Parathyroid adenoma (tissue), 2 donors: ENCODE data around the gene SLC9A3.

ENCODE experiments used
- H2AFZ ChIP-seq: fragments of 300-600 bp; sonication (generic); one replicate; pipeline ENCODE4 v1.7.0; 2017; ENCODE audit warnings: antibody characterized with exemption, mild to moderate bottlenecking
- H3K27ac ChIP-seq: fragments of 300-600 bp; sonication (generic); one replicate; pipeline ENCODE4 v1.7.0; 2017
- H3K27me3 ChIP-seq: fragments of 300-600 bp; sonication (generic); one replicate; pipeline ENCODE4 v1.7.0; 2017; ENCODE audit warnings: low read length; ENCODE audit not compliant: control insufficient read depth, insufficient read depth
- H3K36me3 ChIP-seq: fragments of 300-600 bp; sonication (generic); one replicate; pipeline ENCODE4 v1.7.0; 2017; ENCODE audit warnings: low read length; ENCODE audit not compliant: control insufficient read depth, insufficient read depth
- H3K4me1 ChIP-seq: fragments of 300-600 bp; sonication (generic); one replicate; pipeline ENCODE4 v1.7.0; 2017; ENCODE audit warnings: control low read depth
- H3K4me2 ChIP-seq: fragments of 300-600 bp; sonication (generic); one replicate; pipeline ENCODE4 v1.7.0; 2017; ENCODE audit warnings: low read length
- H3K4me3 ChIP-seq: fragments of 300-600 bp; sonication (generic); one replicate; pipeline ENCODE4 v1.7.0; 2017; ENCODE audit warnings: low read depth, low read length
- H3K79me2 ChIP-seq: fragments of 300-600 bp; sonication (generic); one replicate; pipeline ENCODE4 v1.7.0; 2017; ENCODE audit warnings: control low read depth
- H3K9ac ChIP-seq: fragments of 300-600 bp; sonication (generic); one replicate; pipeline ENCODE4 v1.7.0; 2017; ENCODE audit warnings: mild to moderate bottlenecking
- H3K9me3 ChIP-seq: fragments of 300-600 bp; sonication (generic); one replicate; pipeline ENCODE4 v1.7.0; 2017; ENCODE audit warnings: low read length; ENCODE audit not compliant: control insufficient read depth
- TF ChIP-seq, protein P1 (sequence below): fragments of 300-600 bp; sonication (generic); IDR thresholded peaks from one replicate; pipeline ENCODE4 v1.7.0; 2017; ENCODE audit warnings: antibody characterized with exemption, mild to moderate bottlenecking
- donor health status: primary hyperparathyroidism.

SLC9A3 gene

GRCh38 chr5:532521-533242 is 8.4 kb upstream of the SLC9A3 start:
- Histone ChIP-seq H3K27me3 (no peaks in the 10 kb centered on the region), H3K9ac (no peak overlapping the region), H3K36me3 (no peaks in the 10 kb centered on the region), H3K27ac (no peak overlapping the region), H3K79me2 (no peaks in the 10 kb centered on the region), H2AFZ (no peak overlapping the region), H3K9me3 (no peaks in the 10 kb centered on the region), H3K4me3 (no peak overlapping the region), H3K4me2 (no peak overlapping the region), H3K4me1 (no peaks in the 10 kb centered on the region)
- TF ChIP-seq, protein P1, sequence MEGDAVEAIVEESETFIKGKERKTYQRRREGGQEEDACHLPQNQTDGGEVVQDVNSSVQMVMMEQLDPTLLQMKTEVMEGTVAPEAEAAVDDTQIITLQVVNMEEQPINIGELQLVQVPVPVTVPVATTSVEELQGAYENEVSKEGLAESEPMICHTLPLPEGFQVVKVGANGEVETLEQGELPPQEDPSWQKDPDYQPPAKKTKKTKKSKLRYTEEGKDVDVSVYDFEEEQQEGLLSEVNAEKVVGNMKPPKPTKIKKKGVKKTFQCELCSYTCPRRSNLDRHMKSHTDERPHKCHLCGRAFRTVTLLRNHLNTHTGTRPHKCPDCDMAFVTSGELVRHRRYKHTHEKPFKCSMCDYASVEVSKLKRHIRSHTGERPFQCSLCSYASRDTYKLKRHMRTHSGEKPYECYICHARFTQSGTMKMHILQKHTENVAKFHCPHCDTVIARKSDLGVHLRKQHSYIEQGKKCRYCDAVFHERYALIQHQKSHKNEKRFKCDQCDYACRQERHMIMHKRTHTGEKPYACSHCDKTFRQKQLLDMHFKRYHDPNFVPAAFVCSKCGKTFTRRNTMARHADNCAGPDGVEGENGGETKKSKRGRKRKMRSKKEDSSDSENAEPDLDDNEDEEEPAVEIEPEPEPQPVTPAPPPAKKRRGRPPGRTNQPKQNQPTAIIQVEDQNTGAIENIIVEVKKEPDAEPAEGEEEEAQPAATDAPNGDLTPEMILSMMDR = no peak

GRCh38 chr5:531749-532315 is 7.6 kb upstream of the SLC9A3 start:
- Histone ChIP-seq H3K36me3 (no peaks in the 10 kb centered on the region), H3K9ac (no peak overlapping the region), H3K4me1 (no peaks in the 10 kb centered on the region), H2AFZ (no peak overlapping the region), H3K4me3 (no peak overlapping the region), H3K4me2 (no peak overlapping the region), H3K79me2 (no peaks in the 10 kb centered on the region), H3K9me3 (no peaks in the 10 kb centered on the region), H3K27me3 (no peaks in the 10 kb centered on the region), H3K27ac (no peak overlapping the region)
- TF ChIP-seq, protein P1 = no peak

GRCh38 chr5:531101-531748 is 7.0 kb upstream of the SLC9A3 start:
- Histone ChIP-seq H3K4me2 (no peak overlapping the region), H3K27me3 (no peaks in the 10 kb centered on the region), H3K79me2 (no peaks in the 10 kb centered on the region), H3K9ac (no peak overlapping the region), H3K9me3 (no peaks in the 10 kb centered on the region), H3K4me1 (no peaks in the 10 kb centered on the region), H3K4me3 (no peak overlapping the region), H3K36me3 (no peaks in the 10 kb centered on the region), H2AFZ (no peak overlapping the region), H3K27ac (no peak overlapping the region)
- TF ChIP-seq, protein P1 = no peak

DNA sequence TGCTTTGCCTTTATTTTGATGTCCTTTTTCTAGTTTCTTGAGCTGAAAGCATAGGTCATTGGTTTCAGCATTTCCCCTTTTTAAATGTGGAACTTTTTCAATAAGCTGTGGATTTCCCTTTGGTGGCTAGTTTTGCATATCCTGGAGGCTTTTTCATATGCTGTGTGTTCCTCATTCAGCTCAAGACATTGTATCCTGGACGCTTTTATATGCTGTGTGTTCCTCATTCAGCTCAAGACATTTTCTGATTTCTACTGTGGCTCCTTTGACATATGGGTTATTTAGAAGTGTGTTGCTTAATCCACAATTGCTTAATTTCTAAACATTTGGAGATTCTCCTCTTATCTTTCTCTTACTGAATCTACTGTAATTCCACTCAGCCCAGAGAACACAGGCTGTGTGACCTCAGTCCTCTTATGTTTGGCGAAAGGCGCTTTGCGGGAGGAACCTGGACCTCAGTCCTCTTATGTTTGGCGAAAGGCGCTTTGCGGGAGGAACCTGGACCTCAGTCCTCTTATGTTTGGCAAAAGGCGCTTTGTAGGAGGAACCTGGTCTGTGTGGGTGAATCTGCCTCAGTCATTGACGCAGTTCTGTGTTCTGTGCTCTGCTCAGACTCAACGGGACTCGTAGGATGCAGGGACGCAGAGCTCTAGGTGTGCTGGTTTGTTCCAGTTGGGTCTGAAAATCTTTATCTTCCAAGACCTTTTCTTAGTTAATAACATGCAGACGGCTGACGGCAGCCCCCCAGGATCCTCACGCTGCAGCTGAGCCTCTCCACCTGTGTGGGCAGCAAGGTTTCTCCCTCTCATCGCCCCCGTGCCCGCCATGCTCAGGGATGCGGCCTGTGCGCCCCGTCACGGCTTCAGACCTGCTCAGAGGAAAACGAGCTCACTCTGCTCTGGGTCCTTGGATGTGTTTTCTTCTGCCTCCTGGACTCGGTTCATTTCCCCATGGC is 6.0 kb upstream of the SLC9A3 start:
- H3K36me3 ChIP-seq = no peaks in the 10 kb centered on the region
- no peak overlapping the region for H2AFZ ChIP-seq
- H3K79me2 ChIP-seq = no peaks in the 10 kb centered on the region
- H3K4me2 ChIP-seq = no peak overlapping the region
- H3K27me3 ChIP-seq = no peaks in the 10 kb centered on the region
- H3K27ac ChIP-seq = no peak overlapping the region
- H3K4me3 ChIP-seq = no peak overlapping the region
- H3K4me1 ChIP-seq = no peaks in the 10 kb centered on the region
- TF ChIP-seq, protein P1 = no peak
- no peaks in the 10 kb centered on the region for H3K9me3 ChIP-seq
- H3K9ac ChIP-seq = no peak overlapping the region
